ENCODE results near the gene BTAF1. TPM values are rescaled to one million over a fixed set of nuclear protein-coding genes. Genes with fewer than 3 reads are reported as not detected.

BTAF1 gene
- total and polyA plus RNA-seq, 8 donors, result 2.3 to 146 (median 32.9) TPM

GRCh38 chr10:91977491-91977890, 53.9 kb downstream of the BTAF1 start:
- Histone ChIP-seq H3K4me1 (no peaks in the 10 kb centered on the region), H3K27me3 (no peaks in the 10 kb centered on the region), H3K4me3 (no peak overlapping the region), H3K9me3 (no peaks in the 10 kb centered on the region), H3K36me3 (peaks cover 0 to 42% (median 29%) of the 10 kb centered on the region in 4 donors), H3K27ac (no peak overlapping the region)
- TF ChIP-seq, protein P1, sequence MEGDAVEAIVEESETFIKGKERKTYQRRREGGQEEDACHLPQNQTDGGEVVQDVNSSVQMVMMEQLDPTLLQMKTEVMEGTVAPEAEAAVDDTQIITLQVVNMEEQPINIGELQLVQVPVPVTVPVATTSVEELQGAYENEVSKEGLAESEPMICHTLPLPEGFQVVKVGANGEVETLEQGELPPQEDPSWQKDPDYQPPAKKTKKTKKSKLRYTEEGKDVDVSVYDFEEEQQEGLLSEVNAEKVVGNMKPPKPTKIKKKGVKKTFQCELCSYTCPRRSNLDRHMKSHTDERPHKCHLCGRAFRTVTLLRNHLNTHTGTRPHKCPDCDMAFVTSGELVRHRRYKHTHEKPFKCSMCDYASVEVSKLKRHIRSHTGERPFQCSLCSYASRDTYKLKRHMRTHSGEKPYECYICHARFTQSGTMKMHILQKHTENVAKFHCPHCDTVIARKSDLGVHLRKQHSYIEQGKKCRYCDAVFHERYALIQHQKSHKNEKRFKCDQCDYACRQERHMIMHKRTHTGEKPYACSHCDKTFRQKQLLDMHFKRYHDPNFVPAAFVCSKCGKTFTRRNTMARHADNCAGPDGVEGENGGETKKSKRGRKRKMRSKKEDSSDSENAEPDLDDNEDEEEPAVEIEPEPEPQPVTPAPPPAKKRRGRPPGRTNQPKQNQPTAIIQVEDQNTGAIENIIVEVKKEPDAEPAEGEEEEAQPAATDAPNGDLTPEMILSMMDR (IDR thresholded peaks at IDR 0.05), result no peak
- no peak for TF ChIP-seq POLR2AphosphoS5 (IDR thresholded peaks at IDR 0.05)
- TF ChIP-seq POLR2A (IDR thresholded peaks at IDR 0.05), result no peak
- intact Hi-C loops (cut with DNase I; ENCODE audit: low total_unique reads), result no loop called here
- WGBS, 5 donors, result 91 to 98% (median 95%) methylated on average over 2 of the region's 2 CpGs
- DNase-seq, result no peak

- no peaks in the 10 kb centered on the region for H3K9me3 ChIP-seq
- no peak for DNase-seq
- TF ChIP-seq, protein P1 (IDR thresholded peaks at IDR 0.05), result no peak
- TF ChIP-seq POLR2AphosphoS5 (IDR thresholded peaks at IDR 0.05), result no peak
- H3K4me3 ChIP-seq, result no peak overlapping the region
- H3K4me1 ChIP-seq, result no peaks in the 10 kb centered on the region
- no peak overlapping the region for H3K27ac ChIP-seq
- WGBS, 5 donors, result 95 to 100% (median 96%) methylated on average over 1 of the region's 1 CpG
- intact Hi-C loops (cut with DNase I; ENCODE audit: low total_unique reads), result no loop called here
- H3K36me3 ChIP-seq, result peaks cover 5 to 51% (median 40%) of the 10 kb centered on the region in 4 donors
- no peaks in the 10 kb centered on the region for H3K27me3 ChIP-seq
Measured at GRCh38 chr10:91978585-91978984, 55.0 kb downstream of the BTAF1 start.

DNA sequence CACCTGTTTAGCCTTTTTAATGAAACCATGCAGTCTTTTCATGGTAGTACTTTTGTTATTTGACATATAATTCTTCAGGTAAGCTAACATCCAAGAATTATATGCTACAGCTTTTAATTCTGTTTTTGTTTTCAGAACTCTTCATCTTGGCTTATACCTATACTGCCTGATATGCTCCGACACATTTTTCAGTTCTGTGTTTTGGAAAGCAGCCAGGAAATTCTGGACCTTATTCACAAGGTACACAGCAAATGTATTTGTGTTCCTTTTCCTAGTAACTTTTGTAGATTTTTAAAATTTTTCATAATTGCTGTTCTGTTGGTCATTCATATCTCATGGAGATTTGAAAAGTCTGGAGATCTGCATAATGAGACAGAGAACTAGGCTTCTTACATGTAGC, 56.7 kb downstream of the BTAF1 start:
- H3K36me3 ChIP-seq, result peaks cover 5 to 65% (median 57%) of the 10 kb centered on the region in 4 donors
- TF ChIP-seq POLR2AphosphoS5 (IDR thresholded peaks at IDR 0.05), result no peak
- no peak for TF ChIP-seq POLR2A (IDR thresholded peaks at IDR 0.05)
- TF ChIP-seq, protein P1 (IDR thresholded peaks at IDR 0.05), result no peak
- TF ChIP-seq EP300 (IDR thresholded peaks at IDR 0.05), result no peak
- H3K9me3 ChIP-seq, result no peaks in the 10 kb centered on the region
- no peak overlapping the region for H3K27ac ChIP-seq
- H3K4me3 ChIP-seq, result no peak overlapping the region
- no peaks in the 10 kb centered on the region for H3K4me1 ChIP-seq
- intact Hi-C loops (cut with DNase I; ENCODE audit: low total_unique reads), result no loop called here
- H3K27me3 ChIP-seq, result no peaks in the 10 kb centered on the region
- peak in 1 of 2 donors; percentile 33 for DNase-seq
- 32 to 65% (median 39%) methylated on average over 1 of the region's 1 CpG for WGBS, 5 donors

GRCh38 chr10:91983416-91983815, 59.8 kb downstream of the BTAF1 start:
- H3K27ac ChIP-seq, result no peak overlapping the region
- DNase-seq, result no peak
- peaks cover 5 to 78% (median 72%) of the 10 kb centered on the region in 4 donors for H3K36me3 ChIP-seq
- TF ChIP-seq POLR2AphosphoS5 (IDR thresholded peaks at IDR 0.05) (no peak), POLR2A (IDR thresholded peaks at IDR 0.05) (no peak), EP300 (IDR thresholded peaks at IDR 0.05) (no peak)
- TF ChIP-seq, protein P1 (IDR thresholded peaks at IDR 0.05), result no peak
- H3K9me3 ChIP-seq, result no peaks in the 10 kb centered on the region
- H3K4me3 ChIP-seq, result no peak overlapping the region
- no peaks in the 10 kb centered on the region for H3K27me3 ChIP-seq
- intact Hi-C loops (cut with DNase I; ENCODE audit: low total_unique reads), result no loop called here
- no peaks in the 10 kb centered on the region for H3K4me1 ChIP-seq

All from stomach (tissue), 9 donors.